Bronchial epithelial cell (primary cell): ENCODE data around the gene MEOX1. TPM values are rescaled to one million over a fixed set of nuclear protein-coding genes. Genes with fewer than 3 reads are reported as not detected.

ENCODE experiments used
- DNase-seq: peaks from one replicate; pipeline ENCODE4 v3.0.0-alpha.2; 2010; ENCODE audit warnings: low read depth
- FAIRE-seq: peaks from 2 replicates; lab custom pipeline; 2011; peaks lifted over from hg19 to GRCh38; lab: Jason Lieb, UNC
- H3K27me3 ChIP-seq: 2 replicates; pipeline ENCODE4 v1.5.1; 2011; ENCODE audit warnings: low read length; ENCODE audit not compliant: control insufficient read depth, insufficient read depth
- H3K36me3 ChIP-seq: 2 replicates; pipeline ENCODE4 v1.5.1; 2011; ENCODE audit warnings: low read length; ENCODE audit not compliant: control insufficient read depth, insufficient read depth
- H3K4me3 ChIP-seq: 2 replicates; pipeline ENCODE4 v1.5.1; 2011; ENCODE audit warnings: mild to moderate bottlenecking, low read depth, low read length, control low read depth
- total RNA-seq: library from RNA; depleted of rRNA; stranded (reverse); fragments of >200 nt; gene quantifications from 2 replicates; pipeline ENCODE4 v1.2.1, GENCODE V29; 2014
- TF ChIP-seq, protein P1 (sequence below): IDR thresholded peaks from 2 replicates; pipeline ENCODE4 v1.5.1; 2011; ENCODE audit warnings: mild to moderate bottlenecking, moderate library complexity, low read length, control low read depth, inconsistent platforms; ENCODE audit not compliant: insufficient read depth, severe bottlenecking

MEOX1 gene
- total RNA-seq, 1 donor from 2014 or later, result not detected

DNA sequence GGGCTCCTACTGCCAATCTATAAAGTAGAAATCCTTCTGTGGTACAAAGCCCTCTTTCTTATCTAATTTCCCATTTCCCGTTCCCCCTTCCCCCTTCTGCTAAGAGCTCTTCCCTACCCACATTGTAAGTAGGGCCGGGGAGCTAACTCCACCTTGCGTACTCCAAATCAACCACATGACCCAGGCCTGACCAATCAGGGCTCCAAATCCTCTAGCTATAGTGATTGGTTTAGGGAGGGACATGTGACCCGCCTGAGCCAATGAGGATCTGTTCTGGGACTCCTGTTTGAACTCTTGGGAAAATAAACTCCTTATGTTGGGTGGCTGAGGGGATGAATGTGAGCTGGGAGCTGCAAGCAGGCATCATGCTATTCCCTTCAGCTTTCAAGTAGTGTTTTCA lies 40.9 kb upstream of the MEOX1 start:
- Histone ChIP-seq H3K27me3 (no peaks in the 10 kb centered on the region), H3K4me3 (no peak overlapping the region), H3K36me3 (no peaks in the 10 kb centered on the region)
- FAIRE-seq, result peak; percentile 50
- TF ChIP-seq, protein P1, sequence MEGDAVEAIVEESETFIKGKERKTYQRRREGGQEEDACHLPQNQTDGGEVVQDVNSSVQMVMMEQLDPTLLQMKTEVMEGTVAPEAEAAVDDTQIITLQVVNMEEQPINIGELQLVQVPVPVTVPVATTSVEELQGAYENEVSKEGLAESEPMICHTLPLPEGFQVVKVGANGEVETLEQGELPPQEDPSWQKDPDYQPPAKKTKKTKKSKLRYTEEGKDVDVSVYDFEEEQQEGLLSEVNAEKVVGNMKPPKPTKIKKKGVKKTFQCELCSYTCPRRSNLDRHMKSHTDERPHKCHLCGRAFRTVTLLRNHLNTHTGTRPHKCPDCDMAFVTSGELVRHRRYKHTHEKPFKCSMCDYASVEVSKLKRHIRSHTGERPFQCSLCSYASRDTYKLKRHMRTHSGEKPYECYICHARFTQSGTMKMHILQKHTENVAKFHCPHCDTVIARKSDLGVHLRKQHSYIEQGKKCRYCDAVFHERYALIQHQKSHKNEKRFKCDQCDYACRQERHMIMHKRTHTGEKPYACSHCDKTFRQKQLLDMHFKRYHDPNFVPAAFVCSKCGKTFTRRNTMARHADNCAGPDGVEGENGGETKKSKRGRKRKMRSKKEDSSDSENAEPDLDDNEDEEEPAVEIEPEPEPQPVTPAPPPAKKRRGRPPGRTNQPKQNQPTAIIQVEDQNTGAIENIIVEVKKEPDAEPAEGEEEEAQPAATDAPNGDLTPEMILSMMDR, result no peak
- no peak for DNase-seq

DNA sequence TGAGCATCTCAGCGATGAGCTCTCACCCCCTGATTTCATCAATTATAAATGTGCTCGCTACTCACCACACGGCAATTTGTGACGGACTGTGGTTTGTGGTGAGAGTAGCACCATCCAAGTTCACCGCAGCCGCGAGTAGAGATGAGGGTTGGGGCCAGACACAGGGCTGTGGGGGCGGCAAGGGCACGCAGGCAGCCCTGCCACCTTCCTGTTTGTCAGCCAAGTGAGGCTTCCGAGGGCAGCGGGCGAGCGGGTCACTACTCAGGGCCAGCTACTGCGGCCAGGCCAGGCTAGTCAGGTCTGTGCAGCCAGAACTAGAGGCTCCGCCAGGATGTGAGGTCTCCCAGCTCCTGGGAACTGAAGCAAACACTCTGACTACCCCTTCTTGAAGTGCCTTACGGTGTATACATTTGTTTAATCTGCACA lies 39.6 kb upstream of the MEOX1 start:
- H3K36me3 ChIP-seq, result no peaks in the 10 kb centered on the region
- TF ChIP-seq, protein P1, result no peak
- H3K27me3 ChIP-seq, result no peaks in the 10 kb centered on the region
- DNase-seq (no peak), FAIRE-seq (no peak)
- no peak overlapping the region for H3K4me3 ChIP-seq

DNA sequence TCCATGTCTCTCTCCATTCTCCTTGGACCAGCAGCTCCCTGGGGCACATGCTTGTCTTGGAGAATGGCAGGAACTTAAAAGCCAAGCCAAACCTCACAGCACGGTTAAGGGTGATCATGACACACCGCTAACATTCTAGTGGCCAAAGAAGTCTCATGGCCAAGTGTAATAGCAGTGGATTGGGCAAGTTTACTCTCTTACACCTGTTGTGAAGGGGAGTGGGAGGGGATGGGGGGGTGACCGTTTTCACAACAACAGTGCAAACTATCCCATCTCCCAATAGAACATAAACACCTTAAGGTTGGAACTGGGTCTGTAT lies 37.7 kb upstream of the MEOX1 start:
- no peak for FAIRE-seq

DNA sequence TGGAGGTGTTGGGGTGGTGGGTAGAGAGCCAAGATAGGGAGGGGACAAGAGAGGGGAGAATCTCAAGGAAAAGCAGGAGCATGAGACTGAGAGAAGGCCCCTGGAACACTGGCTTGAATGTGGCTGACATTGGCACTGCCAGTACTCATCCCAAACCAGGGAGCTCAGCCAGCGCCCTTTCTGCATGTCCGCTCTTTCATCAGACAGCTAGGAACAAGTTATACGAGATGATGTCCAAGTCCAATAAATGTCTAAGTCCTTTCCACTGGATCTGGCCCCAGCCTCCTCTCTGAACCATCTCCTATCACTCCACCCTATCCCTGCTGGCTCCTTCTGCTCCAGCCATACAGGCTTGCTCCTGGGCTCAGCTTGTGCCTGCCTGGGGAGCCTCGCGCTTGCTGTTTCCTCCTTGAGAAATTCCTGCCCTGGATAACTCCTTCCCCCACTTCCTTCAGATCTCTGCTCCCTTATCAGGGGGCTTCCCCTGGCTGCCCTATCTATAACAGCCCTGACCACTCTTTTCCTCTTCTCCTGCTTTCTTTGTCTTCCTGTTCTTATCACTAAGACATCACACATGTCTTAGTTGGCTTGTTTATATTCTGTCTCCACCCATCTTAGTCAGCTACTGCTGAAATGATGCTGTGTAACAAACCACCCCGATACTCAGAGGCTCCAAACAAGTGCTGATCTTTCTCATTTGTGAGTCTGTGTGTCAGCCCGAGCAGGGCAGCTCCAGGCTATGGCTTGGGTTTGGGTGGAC lies 37.1 kb upstream of the MEOX1 start:
- H3K27me3 ChIP-seq, result no peaks in the 10 kb centered on the region
- TF ChIP-seq, protein P1, result no peak
- no peak overlapping the region for H3K4me3 ChIP-seq
- DNase-seq, result no peak
- no peaks in the 10 kb centered on the region for H3K36me3 ChIP-seq
- no peak for FAIRE-seq

More for the DNA sequence above, 37.7 kb upstream of the MEOX1 start:
- no peak for DNase-seq
- TF ChIP-seq, protein P1, result no peak
- Histone ChIP-seq H3K4me3 (no peak overlapping the region), H3K27me3 (no peaks in the 10 kb centered on the region), H3K36me3 (no peaks in the 10 kb centered on the region)

DNA sequence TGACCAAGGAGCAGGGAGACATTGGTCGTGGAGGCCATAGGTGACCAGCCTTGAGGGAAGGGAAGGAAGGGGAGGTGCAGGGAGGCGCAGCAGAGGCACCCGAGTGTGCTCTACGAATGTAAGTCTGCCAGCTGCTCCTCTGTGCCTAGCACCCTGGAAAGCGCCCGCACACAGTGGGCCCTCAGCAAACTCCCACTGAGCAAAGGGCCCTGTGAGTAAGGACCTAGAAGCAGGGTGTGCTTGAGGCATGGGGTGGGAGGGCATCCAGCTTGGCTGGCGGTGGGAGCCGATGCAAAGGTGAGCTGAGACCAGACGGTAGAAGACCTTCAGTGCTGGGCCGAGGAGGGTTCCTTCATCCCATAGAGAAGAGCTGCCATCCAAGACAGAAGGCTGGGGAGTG lies 36.2 kb upstream of the MEOX1 start:
- FAIRE-seq (no peak), DNase-seq (no peak)
- Histone ChIP-seq H3K4me3 (no peak overlapping the region), H3K27me3 (no peaks in the 10 kb centered on the region), H3K36me3 (no peaks in the 10 kb centered on the region)
- TF ChIP-seq, protein P1, result no peak

DNA sequence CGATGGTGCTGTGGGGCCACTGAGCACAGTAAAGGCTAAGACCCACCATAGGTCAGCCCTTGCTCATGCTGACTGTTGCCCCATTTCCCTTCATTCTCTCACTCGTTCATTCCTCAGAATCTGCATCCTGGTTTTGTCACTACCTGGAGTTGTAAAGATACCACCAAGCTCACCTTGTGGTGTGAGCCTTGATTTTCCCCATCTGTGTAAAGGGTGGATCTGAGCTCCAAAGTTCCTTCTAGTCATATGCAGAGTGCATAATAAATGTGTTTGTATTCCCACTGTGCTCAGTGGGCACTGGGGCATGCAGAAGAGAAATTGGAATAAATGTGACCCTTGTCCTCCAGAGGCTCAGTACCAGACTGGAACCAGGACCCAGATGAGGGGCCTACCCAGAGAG lies 35.2 kb upstream of the MEOX1 start:
- no peaks in the 10 kb centered on the region for H3K36me3 ChIP-seq
- FAIRE-seq (no peak), DNase-seq (no peak)
- TF ChIP-seq, protein P1, result no peak
- no peak overlapping the region for H3K4me3 ChIP-seq
- no peaks in the 10 kb centered on the region for H3K27me3 ChIP-seq
